ENCODE measurements around the gene SLC30A3. TPM values are rescaled to one million over a fixed set of nuclear protein-coding genes. Genes with fewer than 3 reads are reported as not detected.

SLC30A3 gene
- total and polyA plus RNA-seq, 2 of the 13 experiments (the other 11 are each of a cell fraction or from before 2014, with no cell fraction given) = 0.38 to 0.79 TPM

DNA sequence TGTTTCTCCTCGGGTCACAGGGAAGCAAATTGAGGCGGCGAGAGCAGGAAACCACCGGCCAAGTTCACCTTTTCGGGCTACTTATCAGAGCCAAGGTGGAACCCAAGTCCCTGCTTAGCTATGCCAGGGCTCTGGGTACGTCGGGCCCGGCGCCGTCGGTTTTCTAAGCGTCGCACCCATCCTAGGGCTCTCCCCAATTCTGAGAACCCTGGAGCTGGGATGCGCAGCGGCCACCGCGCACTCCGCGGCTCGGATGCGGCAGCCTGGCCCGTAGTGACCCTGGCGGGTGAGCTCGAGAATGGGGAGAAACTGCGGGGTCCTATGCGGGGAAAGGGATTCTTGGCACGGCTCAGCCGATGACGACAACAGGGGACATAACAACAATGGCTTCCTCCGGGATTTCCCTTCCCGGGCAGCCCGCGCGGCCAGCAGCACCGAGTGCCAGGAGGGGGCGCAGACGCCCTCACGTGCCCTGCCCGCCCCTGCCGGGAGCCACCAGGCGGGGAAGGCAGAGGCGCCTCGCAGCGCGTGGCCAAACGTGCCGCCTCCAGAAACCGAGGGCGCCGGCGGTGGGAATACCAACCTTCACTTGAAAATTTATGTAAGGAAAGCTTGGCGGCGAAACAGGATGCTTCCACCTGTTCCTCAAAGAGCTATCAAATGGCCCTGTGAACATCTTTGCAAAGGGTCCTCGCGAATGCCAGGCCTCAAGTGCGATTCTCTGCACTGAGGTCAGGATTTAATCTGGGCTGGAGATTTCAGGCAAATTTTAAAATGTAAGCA, 2.1 kb upstream of the SLC30A3 start (continued):
- TF ChIP-seq, protein P1, sequence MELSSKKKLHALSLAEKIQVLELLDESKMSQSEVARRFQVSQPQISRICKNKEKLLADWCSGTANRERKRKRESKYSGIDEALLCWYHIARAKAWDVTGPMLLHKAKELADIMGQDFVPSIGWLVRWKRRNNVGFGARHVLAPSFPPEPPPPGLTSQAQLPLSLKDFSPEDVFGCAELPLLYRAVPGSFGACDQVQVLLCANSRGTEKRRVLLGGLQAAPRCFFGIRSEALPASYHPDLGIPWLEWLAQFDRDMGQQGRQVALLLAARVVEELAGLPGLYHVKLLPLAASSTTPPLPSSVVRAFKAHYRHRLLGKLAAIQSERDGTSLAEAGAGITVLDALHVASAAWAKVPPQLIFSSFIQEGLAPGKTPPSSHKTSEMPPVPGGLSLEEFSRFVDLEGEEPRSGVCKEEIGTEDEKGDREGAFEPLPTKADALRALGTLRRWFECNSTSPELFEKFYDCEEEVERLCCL (CRISPR knock-in tag; IDR thresholded peaks at IDR 0.05; ENCODE audit: borderline replicate concordance) = no peak
- TF ChIP-seq ZNF382 (CRISPR knock-in tag; IDR thresholded peaks at IDR 0.05; ENCODE audit: borderline replicate concordance) (no peak), TAF1 (CRISPR knock-in tag; IDR thresholded peaks at IDR 0.05) (peak; percentile 18; the same call in 1 of the 2 replicates), KDM5B (CRISPR knock-in tag; IDR thresholded peaks at IDR 0.05; ENCODE audit: borderline replicate concordance) (no peak; the same call in 1 of the 2 replicates), JDP2 (CRISPR knock-in tag; IDR thresholded peaks at IDR 0.05; ENCODE audit: borderline replicate concordance) (peak; percentile 27; the same call in 1 of the 2 replicates), ZNF264 (CRISPR knock-in tag; IDR thresholded peaks at IDR 0.05) (no peak), ZNF549 (CRISPR knock-in tag; IDR thresholded peaks at IDR 0.05) (no peak), DMAP1 (CRISPR knock-in tag; IDR thresholded peaks at IDR 0.05) (peak; percentile 25; the same call in 1 of the 2 replicates), KAT8 (CRISPR knock-in tag; IDR thresholded peaks at IDR 0.05) (peak; percentile 62; the same call in 1 of the 2 replicates), ZNF614 (CRISPR knock-in tag; IDR thresholded peaks at IDR 0.05; ENCODE audit: borderline replicate concordance) (no peak), THAP11 (CRISPR knock-in tag; IDR thresholded peaks at IDR 0.05) (peak; percentile 62; the same call in 1 of the 2 replicates), ZNF713 (CRISPR knock-in tag; IDR thresholded peaks at IDR 0.05) (no peak), ZNF253 (CRISPR knock-in tag; IDR thresholded peaks at IDR 0.05; ENCODE audit: borderline replicate concordance) (peak; percentile 89), SMAD3 (CRISPR knock-in tag; IDR thresholded peaks at IDR 0.05) (no peak; the same call in 1 of the 2 replicates), SUZ12 (IDR thresholded peaks at IDR 0.05; ENCODE audit: low read depth, low read length) (no peak)
- TF ChIP-seq, protein P2, sequence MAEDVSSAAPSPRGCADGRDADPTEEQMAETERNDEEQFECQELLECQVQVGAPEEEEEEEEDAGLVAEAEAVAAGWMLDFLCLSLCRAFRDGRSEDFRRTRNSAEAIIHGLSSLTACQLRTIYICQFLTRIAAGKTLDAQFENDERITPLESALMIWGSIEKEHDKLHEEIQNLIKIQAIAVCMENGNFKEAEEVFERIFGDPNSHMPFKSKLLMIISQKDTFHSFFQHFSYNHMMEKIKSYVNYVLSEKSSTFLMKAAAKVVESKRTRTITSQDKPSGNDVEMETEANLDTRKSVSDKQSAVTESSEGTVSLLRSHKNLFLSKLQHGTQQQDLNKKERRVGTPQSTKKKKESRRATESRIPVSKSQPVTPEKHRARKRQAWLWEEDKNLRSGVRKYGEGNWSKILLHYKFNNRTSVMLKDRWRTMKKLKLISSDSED (CRISPR knock-in tag; IDR thresholded peaks at IDR 0.05) = no peak
- TF ChIP-seq, protein P3, sequence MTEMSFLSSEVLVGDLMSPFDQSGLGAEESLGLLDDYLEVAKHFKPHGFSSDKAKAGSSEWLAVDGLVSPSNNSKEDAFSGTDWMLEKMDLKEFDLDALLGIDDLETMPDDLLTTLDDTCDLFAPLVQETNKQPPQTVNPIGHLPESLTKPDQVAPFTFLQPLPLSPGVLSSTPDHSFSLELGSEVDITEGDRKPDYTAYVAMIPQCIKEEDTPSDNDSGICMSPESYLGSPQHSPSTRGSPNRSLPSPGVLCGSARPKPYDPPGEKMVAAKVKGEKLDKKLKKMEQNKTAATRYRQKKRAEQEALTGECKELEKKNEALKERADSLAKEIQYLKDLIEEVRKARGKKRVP (CRISPR knock-in tag; IDR thresholded peaks at IDR 0.05) = peak in 1 of 2 experiments; percentile 57; a peak in 1 of 4 replicates
- TF ChIP-seq, protein P4, sequence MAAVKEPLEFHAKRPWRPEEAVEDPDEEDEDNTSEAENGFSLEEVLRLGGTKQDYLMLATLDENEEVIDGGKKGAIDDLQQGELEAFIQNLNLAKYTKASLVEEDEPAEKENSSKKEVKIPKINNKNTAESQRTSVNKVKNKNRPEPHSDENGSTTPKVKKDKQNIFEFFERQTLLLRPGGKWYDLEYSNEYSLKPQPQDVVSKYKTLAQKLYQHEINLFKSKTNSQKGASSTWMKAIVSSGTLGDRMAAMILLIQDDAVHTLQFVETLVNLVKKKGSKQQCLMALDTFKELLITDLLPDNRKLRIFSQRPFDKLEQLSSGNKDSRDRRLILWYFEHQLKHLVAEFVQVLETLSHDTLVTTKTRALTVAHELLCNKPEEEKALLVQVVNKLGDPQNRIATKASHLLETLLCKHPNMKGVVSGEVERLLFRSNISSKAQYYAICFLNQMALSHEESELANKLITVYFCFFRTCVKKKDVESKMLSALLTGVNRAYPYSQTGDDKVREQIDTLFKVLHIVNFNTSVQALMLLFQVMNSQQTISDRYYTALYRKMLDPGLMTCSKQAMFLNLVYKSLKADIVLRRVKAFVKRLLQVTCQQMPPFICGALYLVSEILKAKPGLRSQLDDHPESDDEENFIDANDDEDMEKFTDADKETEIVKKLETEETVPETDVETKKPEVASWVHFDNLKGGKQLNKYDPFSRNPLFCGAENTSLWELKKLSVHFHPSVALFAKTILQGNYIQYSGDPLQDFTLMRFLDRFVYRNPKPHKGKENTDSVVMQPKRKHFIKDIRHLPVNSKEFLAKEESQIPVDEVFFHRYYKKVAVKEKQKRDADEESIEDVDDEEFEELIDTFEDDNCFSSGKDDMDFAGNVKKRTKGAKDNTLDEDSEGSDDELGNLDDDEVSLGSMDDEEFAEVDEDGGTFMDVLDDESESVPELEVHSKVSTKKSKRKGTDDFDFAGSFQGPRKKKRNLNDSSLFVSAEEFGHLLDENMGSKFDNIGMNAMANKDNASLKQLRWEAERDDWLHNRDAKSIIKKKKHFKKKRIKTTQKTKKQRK (IDR thresholded peaks at IDR 0.05; ENCODE audit: low read length) = no peak
